ENCODE measurements around the gene LSM5. TPM values are rescaled to one million over a fixed set of nuclear protein-coding genes. Genes with fewer than 3 reads are reported as not detected.
"Not testable (repeated sequence)": the region's sequence is repeated elsewhere in the genome, so short reads cannot be mapped to it uniquely, and the experiment has no call there.

Gene LSM5
- total RNA-seq, 2 donors from 2014 or later = 15.4 to 41.6 TPM

GRCh38 chr7:32472015-32472414 lies 18.2 kb downstream of the LSM5 start:
- Histone ChIP-seq H3K4me1 (replicated peaks) (no peaks in the 10 kb centered on the region), H3K27me3 (replicated peaks; ENCODE audit: insufficient read depth) (no peaks in the 10 kb centered on the region), H3K27ac (no peak overlapping the region), H3K36me3 (no peaks in the 10 kb centered on the region), H3K4me3 (no peak overlapping the region), H3K9me3 (no peaks in the 10 kb centered on the region)
- no peak for DNase-seq (ENCODE audit: low spot score)
- intact Hi-C loops (cut with DNase I) = no loop called here
- TF ChIP-seq POLR2A (IDR thresholded peaks at IDR 0.05) = no peak
- TF ChIP-seq CTCF (IDR thresholded peaks at IDR 0.05) = no peak
- 92% methylated on average over 9 of the region's 9 CpGs for WGBS

GRCh38 chr7:32470871-32471270 lies 19.3 kb downstream of the LSM5 start:
- no peaks in the 10 kb centered on the region for H3K36me3 ChIP-seq
- H3K4me3 ChIP-seq = no peak overlapping the region
- TF ChIP-seq CTCF (IDR thresholded peaks at IDR 0.05) (no peak), POLR2A (IDR thresholded peaks at IDR 0.05) (no peak), POLR2AphosphoS5 (IDR thresholded peaks at IDR 0.05) (no peak)
- H3K27ac ChIP-seq = no peak overlapping the region
- no peak for DNase-seq (ENCODE audit: low spot score)
- H3K27me3 ChIP-seq (replicated peaks; ENCODE audit: insufficient read depth) = no peaks in the 10 kb centered on the region
- 80% methylated on average over 5 of the region's 5 CpGs for WGBS
- no peaks in the 10 kb centered on the region for H3K4me1 ChIP-seq (replicated peaks)
- intact Hi-C loops (cut with DNase I) = no loop called here
- H3K9me3 ChIP-seq = no peaks in the 10 kb centered on the region

GRCh38 chr7:32470004-32470403 lies 20.2 kb downstream of the LSM5 start:
- intact Hi-C loops (cut with DNase I); DNase-seq (ENCODE audit: low spot score); H3K4me1 ChIP-seq (replicated peaks); H3K27ac ChIP-seq; H3K9me3 ChIP-seq; H3K4me3 ChIP-seq; H3K36me3 ChIP-seq; H3K27me3 ChIP-seq (replicated peaks; ENCODE audit: insufficient read depth): not testable (repeated sequence)
- 70% methylated on average over 2 of the region's 2 CpGs for WGBS

GRCh38 chr7:32464641-32465416 lies 25.4 kb downstream of the LSM5 start:
- intact Hi-C loops (cut with DNase I); H3K9me3 ChIP-seq; DNase-seq (ENCODE audit: low spot score); H3K27ac ChIP-seq; H3K36me3 ChIP-seq; H3K27me3 ChIP-seq (replicated peaks; ENCODE audit: insufficient read depth); H3K4me1 ChIP-seq (replicated peaks); H3K4me3 ChIP-seq: not testable (repeated sequence)
- WGBS = 83% methylated on average over 23 of the region's 30 CpGs

- no peaks in the 10 kb centered on the region for H3K27me3 ChIP-seq (replicated peaks; ENCODE audit: insufficient read depth)
- WGBS = 37% methylated on average over 1 of the region's 1 CpG
- H3K27ac ChIP-seq = no peak overlapping the region
- H3K9me3 ChIP-seq = no peaks in the 10 kb centered on the region
- no peak for DNase-seq (ENCODE audit: low spot score)
- no peak overlapping the region for H3K4me3 ChIP-seq
- no peaks in the 10 kb centered on the region for H3K4me1 ChIP-seq (replicated peaks)
- intact Hi-C loops (cut with DNase I) = no loop called here
- no peaks in the 10 kb centered on the region for H3K36me3 ChIP-seq
- TF ChIP-seq POLR2A (IDR thresholded peaks at IDR 0.05) (no peak), CTCF (IDR thresholded peaks at IDR 0.05) (no peak), POLR2AphosphoS5 (IDR thresholded peaks at IDR 0.05) (no peak)
Observed at GRCh38 chr7:32462977-32463376, 27.2 kb downstream of the LSM5 start.

GRCh38 chr7:32462451-32462850 lies 27.7 kb downstream of the LSM5 start:
- TF ChIP-seq POLR2AphosphoS5 (IDR thresholded peaks at IDR 0.05) = no peak
- TF ChIP-seq CTCF (IDR thresholded peaks at IDR 0.05) = no peak
- TF ChIP-seq POLR2A (IDR thresholded peaks at IDR 0.05) = no peak
- Histone ChIP-seq H3K36me3 (no peaks in the 10 kb centered on the region), H3K9me3 (no peaks in the 10 kb centered on the region), H3K4me3 (no peak overlapping the region), H3K27me3 (replicated peaks; ENCODE audit: insufficient read depth) (no peaks in the 10 kb centered on the region), H3K4me1 (replicated peaks) (no peaks in the 10 kb centered on the region), H3K27ac (no peak overlapping the region)
- DNase-seq (ENCODE audit: low spot score) = no peak
- intact Hi-C loops (cut with DNase I) = no loop called here

All from prostate gland (tissue), 2 donors.